Esophagus squamous epithelium (tissue), 5 donors: ENCODE measurements around the gene RASSF5. TPM values are rescaled to one million over a fixed set of nuclear protein-coding genes. Genes with fewer than 3 reads are reported as not detected.

Experiments used
- DNase-seq: peaks from one replicate; lab custom pipeline; 2025; lab: John Stamatoyannopoulos, UW
- H3K27ac ChIP-seq, 4 donors: fragments of 200-600 bp; sonication (generic); one replicate each; pipeline ENCODE4 v1.5.1; 2016 to 2019; ENCODE audit warnings: mild to moderate bottlenecking in 1 of 4
- H3K27me3 ChIP-seq, 4 donors: fragments of 200-600 bp; sonication (generic); 1 replicate in 3 of 4; 2 replicates in 1 of 4; pipeline versions ENCODE4 v1.5.1 to v1.6.0; 2017 to 2021; ENCODE audit warnings: antibody characterized with exemption in 1 of 4
- H3K36me3 ChIP-seq, 3 donors: fragments of 200-600 bp; sonication (generic); one replicate each; pipeline ENCODE4 v1.5.1; 2016 to 2019
- H3K4me1 ChIP-seq, 3 donors: fragments of 200-600 bp; sonication (generic); one replicate each; pipeline ENCODE4 v1.5.1; 2017 to 2019
- H3K4me3 ChIP-seq, 4 donors: fragments of 200-600 bp; sonication (generic); 1 replicate in 3 of 4; 2 replicates in 1 of 4; pipeline ENCODE4 v1.5.1; 2016 to 2019; ENCODE audit warnings: mild to moderate bottlenecking in 2 of 4, moderate library complexity in 1 of 4
- H3K9me3 ChIP-seq, 3 donors: fragments of 200-600 bp; sonication (generic); one replicate each; pipeline ENCODE4 v1.5.1; 2016 to 2019
- POLR2A ChIP-seq, 4 donors: fragments of 450-650 bp; IDR thresholded peaks; one replicate each; pipeline ENCODE4 v1.6.1; 2017; ENCODE audit warnings: antibody characterized with exemption in 4 of 4, mild to moderate bottlenecking in 4 of 4, moderate library complexity in 3 of 4
- WGBS, 2 donors: methylation state at CpG; one replicate each; pipeline ENCODE4 v1.1.5; 2018; 5-methylcytosine and 5-hydroxymethylcytosine counted together
- intact Hi-C: fragments of 100-400 bp; cut with DNase I; formaldehyde crosslinking; loops from one replicate; pipeline ENCODE4 v1.15.0; 2022
- total RNA-seq, 4 donors: library from RNA; depleted of rRNA; stranded (reverse); fragments of >200 nt; gene quantifications; one replicate each; pipeline ENCODE4 v1.1.0, GENCODE V29; 2016
- TF ChIP-seq, protein P1 (sequence below), 6 experiments: fragments of 450-650 bp in 4 of 6; fragments of 200-600 bp in 2 of 6; sonication (generic) in 2 of 6; IDR thresholded peaks; one replicate each; pipeline ENCODE4 v1.5.1; 2016 to 2019; ENCODE audit warnings: antibody characterized with exemption in 6 of 6, mild to moderate bottlenecking in 4 of 6, moderate library complexity in 4 of 6
- donor health status: DM: yes; HTN: yes; CAD: no.

RASSF5 gene
- total RNA-seq, 4 donors from 2014 or later = 29.2 to 85.3 (median 35.1) TPM

DNA sequence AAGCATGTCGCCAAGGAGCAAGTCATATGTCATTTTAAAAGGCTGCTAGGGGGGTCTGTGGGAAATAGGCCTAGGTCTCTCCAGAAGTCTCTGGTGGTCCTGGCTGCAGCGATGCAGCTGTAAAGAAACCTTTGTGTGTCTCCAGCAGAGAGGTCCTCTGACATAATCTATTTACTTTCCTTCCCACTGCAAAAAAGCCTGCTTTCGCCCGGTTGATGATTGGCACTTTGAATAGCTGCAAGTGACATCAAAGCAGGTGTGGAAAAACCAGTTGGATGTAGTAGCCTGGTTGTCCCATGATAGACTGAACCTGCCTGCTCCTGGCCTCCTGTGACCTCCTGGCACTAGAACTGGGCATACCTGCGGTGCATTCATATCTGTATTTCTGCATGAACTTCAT is 13.8 kb downstream of the RASSF5 start:
- H3K9me3 ChIP-seq = no peaks in the 10 kb centered on the region
- no peak for TF ChIP-seq POLR2A (IDR thresholded peaks at IDR 0.05)
- TF ChIP-seq, protein P1, sequence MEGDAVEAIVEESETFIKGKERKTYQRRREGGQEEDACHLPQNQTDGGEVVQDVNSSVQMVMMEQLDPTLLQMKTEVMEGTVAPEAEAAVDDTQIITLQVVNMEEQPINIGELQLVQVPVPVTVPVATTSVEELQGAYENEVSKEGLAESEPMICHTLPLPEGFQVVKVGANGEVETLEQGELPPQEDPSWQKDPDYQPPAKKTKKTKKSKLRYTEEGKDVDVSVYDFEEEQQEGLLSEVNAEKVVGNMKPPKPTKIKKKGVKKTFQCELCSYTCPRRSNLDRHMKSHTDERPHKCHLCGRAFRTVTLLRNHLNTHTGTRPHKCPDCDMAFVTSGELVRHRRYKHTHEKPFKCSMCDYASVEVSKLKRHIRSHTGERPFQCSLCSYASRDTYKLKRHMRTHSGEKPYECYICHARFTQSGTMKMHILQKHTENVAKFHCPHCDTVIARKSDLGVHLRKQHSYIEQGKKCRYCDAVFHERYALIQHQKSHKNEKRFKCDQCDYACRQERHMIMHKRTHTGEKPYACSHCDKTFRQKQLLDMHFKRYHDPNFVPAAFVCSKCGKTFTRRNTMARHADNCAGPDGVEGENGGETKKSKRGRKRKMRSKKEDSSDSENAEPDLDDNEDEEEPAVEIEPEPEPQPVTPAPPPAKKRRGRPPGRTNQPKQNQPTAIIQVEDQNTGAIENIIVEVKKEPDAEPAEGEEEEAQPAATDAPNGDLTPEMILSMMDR (IDR thresholded peaks at IDR 0.05) = no peak
- H3K4me3 ChIP-seq = no peak overlapping the region
- intact Hi-C loops = no loop called here
- 55 to 61% methylated on average over 5 of the region's 5 CpGs for WGBS, 2 donors
- no peaks in the 10 kb centered on the region for H3K27me3 ChIP-seq
- peak overlapping the region; percentile 21 to 87 (median 64) for H3K27ac ChIP-seq
- H3K36me3 ChIP-seq = peaks cover 0 to 15% (median 0%) of the 10 kb centered on the region in 3 donors
- peaks cover 17 to 74% (median 17%) of the 10 kb centered on the region in 3 donors for H3K4me1 ChIP-seq
- no peak for DNase-seq

DNA sequence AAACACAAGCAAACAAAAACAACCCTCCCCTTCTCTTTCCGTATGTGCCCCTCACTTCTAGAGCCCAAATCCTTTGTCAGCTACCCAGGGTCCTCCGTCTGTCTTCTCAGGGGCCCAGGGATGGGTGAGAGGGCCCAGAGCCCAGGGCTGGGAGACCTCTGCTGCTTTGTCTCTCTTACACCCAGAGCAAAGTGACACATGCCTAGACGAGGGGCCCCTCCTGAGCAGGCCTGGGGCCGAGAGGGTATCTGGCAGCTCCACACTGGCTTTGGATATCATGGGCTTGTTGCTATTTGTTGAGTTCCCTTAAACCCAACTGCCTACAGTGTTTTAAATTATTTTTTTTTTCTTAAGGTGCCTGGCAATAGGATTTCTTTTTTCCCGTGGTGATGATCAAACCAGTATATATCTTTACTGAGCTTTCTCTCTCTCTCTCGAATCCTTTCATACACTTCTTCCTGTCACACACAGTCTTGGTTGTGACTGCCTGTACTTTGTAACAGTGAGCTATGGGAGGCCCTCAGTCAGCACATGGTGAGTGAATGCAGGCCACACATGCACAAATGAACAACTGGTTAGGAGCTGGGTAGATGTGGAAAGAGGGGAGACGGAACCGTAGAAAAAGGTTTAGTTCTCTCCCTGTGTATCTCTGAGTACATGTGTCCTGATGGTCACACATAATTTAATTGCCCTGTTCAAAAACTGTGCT is 14.5 kb downstream of the RASSF5 start:
- no peak for TF ChIP-seq POLR2A (IDR thresholded peaks at IDR 0.05)
- TF ChIP-seq, protein P1 (IDR thresholded peaks at IDR 0.05) = no peak
- peak overlapping the region; percentile 7 to 87 (median 76) for H3K27ac ChIP-seq
- H3K4me3 ChIP-seq = no peak overlapping the region
- no peak for DNase-seq
- peaks cover 17 to 74% (median 17%) of the 10 kb centered on the region in 3 donors for H3K4me1 ChIP-seq
- no peaks in the 10 kb centered on the region for H3K9me3 ChIP-seq
- H3K36me3 ChIP-seq = peaks cover 0 to 16% (median 0%) of the 10 kb centered on the region in 3 donors
- 62 to 67% methylated on average over 8 of the region's 8 CpGs for WGBS, 2 donors
- intact Hi-C loops = no loop called here
- H3K27me3 ChIP-seq = no peaks in the 10 kb centered on the region

DNA sequence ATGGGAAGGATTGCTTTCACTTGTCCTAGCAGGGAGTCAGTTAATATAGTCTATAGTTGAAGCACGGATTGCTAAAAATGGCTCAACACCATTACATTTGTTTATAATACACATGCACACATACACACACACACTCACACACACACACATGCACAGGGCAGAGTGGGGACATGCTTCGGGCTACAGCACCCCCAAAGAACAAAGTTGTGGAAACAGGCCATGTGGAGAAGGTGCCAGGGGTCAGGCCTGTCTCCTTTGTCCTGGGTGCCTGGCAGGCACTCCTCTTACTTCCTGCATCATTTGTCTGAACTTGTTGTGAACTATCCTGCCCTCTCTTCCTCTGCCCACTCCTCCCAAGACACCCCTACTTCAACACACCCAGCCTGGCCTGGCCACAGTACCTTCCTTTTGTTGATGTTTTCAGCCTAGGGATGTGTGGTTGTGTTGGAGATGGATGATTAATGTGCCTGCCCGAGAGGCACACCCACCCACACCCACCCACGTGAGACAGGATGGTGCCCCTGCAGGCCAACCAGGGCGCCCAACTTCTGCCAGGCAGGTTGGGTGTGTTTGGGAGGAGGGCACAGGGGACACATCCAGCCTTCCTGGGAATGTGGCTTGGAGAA is 17.5 kb downstream of the RASSF5 start:
- TF ChIP-seq, protein P1 (IDR thresholded peaks at IDR 0.05) = peak in 1 of 6 experiments; percentile 34
- no peak for TF ChIP-seq POLR2A (IDR thresholded peaks at IDR 0.05)
- peaks cover 0 to 16% (median 0%) of the 10 kb centered on the region in 3 donors for H3K36me3 ChIP-seq
- DNase-seq = no peak
- H3K9me3 ChIP-seq = no peaks in the 10 kb centered on the region
- H3K4me3 ChIP-seq = no peak overlapping the region
- H3K4me1 ChIP-seq = peaks cover 13 to 54% (median 17%) of the 10 kb centered on the region in 3 donors
- no peaks in the 10 kb centered on the region for H3K27me3 ChIP-seq
- 40 to 44% methylated on average over 3 to 4 of the region's 5 CpGs for WGBS, 2 donors
- intact Hi-C loops = no loop called here
- H3K27ac ChIP-seq = peak overlapping the region; percentile 68 to 85 (median 76)

DNA sequence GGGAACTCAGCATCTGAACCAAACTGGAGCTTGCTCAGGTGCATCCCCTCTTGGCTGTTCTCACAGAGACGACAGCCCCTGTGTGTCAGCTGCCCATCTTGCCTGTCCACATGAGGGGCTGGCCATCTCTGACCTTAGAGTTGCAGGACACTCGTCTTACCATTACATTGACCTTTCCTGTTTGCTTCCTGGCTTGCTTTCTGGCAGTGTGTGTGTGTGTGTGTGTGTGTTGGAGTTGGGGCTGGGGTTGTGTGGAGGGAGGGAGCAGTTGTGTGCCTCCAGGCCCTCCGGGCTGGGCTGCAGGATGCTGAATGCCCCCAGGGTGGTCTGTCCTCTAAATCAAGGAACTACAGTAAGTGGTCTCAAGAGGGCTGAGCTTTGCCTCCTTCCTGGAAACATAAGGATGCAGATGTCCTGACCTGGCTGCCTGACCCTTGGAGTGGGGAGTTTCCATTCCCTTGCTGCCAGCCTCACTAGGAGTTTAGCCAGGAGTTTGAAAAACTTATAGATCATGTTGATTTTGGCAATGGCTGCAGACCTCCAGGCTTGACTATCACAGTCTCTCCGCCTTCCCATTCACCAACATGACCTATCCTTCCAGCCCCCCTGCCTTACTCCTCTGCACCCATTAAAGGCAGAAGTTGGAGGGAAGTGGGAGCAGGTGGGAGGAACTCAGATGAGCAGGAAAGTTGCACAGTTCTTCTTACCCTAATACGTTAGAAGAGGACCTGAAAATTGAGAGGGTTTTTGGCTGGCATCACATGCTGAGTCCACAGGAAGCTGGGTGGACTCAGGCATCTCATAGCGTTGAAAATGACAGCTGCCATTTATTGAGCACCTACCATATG is 19.0 kb downstream of the RASSF5 start:
- Histone ChIP-seq H3K27ac (peak overlapping the region in 2 of 4 donors; percentile 79 to 85), H3K36me3 (peaks cover 0 to 20% (median 0%) of the 10 kb centered on the region in 3 donors), H3K4me1 (peaks cover 7 to 40% (median 12%) of the 10 kb centered on the region in 3 donors), H3K4me3 (no peak overlapping the region), H3K9me3 (no peaks in the 10 kb centered on the region), H3K27me3 (no peaks in the 10 kb centered on the region)
- intact Hi-C loops = no loop called here
- TF ChIP-seq POLR2A (IDR thresholded peaks at IDR 0.05) = no peak
- TF ChIP-seq, protein P1 (IDR thresholded peaks at IDR 0.05) = no peak
- no peak for DNase-seq
- WGBS, 2 donors = 52 to 59% methylated on average over 4 to 5 of the region's 6 CpGs
